ENCODE measurements around the gene KLK1. TPM values are rescaled to one million over a fixed set of nuclear protein-coding genes. Genes with fewer than 3 reads are reported as not detected.

Gene KLK1
- total and polyA plus RNA-seq, 2 of the 13 experiments (the other 11 are each of a cell fraction or from before 2014, with no cell fraction given), result not detected

DNA sequence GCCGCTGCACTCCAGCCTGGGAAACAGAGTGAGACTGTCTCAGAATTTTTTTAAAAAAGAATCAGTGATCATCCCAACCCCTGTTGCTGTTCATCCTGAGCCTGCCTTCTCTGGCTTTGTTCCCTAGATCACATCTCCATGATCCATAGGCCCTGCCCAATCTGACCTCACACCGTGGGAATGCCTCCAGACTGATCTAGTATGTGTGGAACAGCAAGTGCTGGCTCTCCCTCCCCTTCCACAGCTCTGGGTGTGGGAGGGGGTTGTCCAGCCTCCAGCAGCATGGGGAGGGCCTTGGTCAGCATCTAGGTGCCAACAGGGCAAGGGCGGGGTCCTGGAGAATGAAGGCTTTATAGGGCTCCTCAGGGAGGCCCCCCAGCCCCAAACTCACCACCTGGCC lies 49.5 kb upstream of the KLK1 start, which contains the start of gene KLK2 (continued):
- no peak for TF ChIP-seq ZBTB37 (CRISPR knock-in tag; IDR thresholded peaks at IDR 0.05)

GRCh38 chr19:50870417-50871089 lies 47.0 kb upstream of the KLK1 start:
- in situ Hi-C loops (cut with HindIII; ENCODE audit: extremely low pct_ligation_motif_present, low pct_unique_long_range_greater_than_20kb), result no loop called here
- no peaks in the 10 kb centered on the region for H4K20me1 ChIP-seq (ENCODE audit: insufficient read depth, low read length)
- DNase-seq (ENCODE audit: low spot score), result peak; percentile 12
- CTCF ChIA-PET (ENCODE audit: low intra/inter-chr PET ratio, low total read pairs), result no interaction called here
- FAIRE-seq, result no peak
- POLR2A ChIA-PET, result interaction anchor here (1.2 kb wide), 1 partner anchor 66 kb away, joined by 3 read pairs; no protein-coding TSS in a partner anchor
- no peaks in the 10 kb centered on the region for H3K4me1 ChIP-seq (ENCODE audit: insufficient read depth, low read length)
- peak overlapping the region in 1 of 3 experiments; percentile 5; a peak in 1 of 6 replicates for H3K4me3 ChIP-seq (replicated peaks in 1 of 3; ENCODE audit: insufficient read depth in 1 of 3, low read depth in 2 of 3, low read length in 3 of 3)
- ATAC-seq, result peak; percentile 59
- H3K27me3 ChIP-seq (ENCODE audit: control insufficient read depth in 1 of 2, insufficient read depth in 2 of 2, low read length in 2 of 2), result peaks cover 5 to 27% of the 10 kb centered on the region in 2 experiments; a peak in 4 of 5 replicates
- no peaks in the 10 kb centered on the region for H3K36me3 ChIP-seq (replicated peaks in 1 of 2; ENCODE audit: control insufficient read depth in 1 of 2, insufficient read depth in 2 of 2, low read length in 2 of 2)
- intact Hi-C loops (cut with micrococcal nuclease; ENCODE audit: unreplicated experiment), result no loop called here
- H2AFZ ChIP-seq (ENCODE audit: low read length), result no peak overlapping the region
- H3K79me2 ChIP-seq (ENCODE audit: insufficient read depth, low read length), result no peaks in the 10 kb centered on the region
- H3K9me3 ChIP-seq (ENCODE audit: low read length), result no peaks in the 10 kb centered on the region
- H3K27ac ChIP-seq (ENCODE audit: extremely low read length, insufficient read depth, low read length), result no peak overlapping the region
- peak overlapping the region; percentile 35; the same call in 1 of the 2 replicates for H3K4me2 ChIP-seq (ENCODE audit: low read depth, low read length)
- no peak overlapping the region for H3K9ac ChIP-seq (ENCODE audit: insufficient read depth, low read depth, low read length)
- no TSS peak for BruUV-seq (replicated peaks)
- WGBS (ENCODE audit: low lambda C conversion rate), result 34% methylated on average over 19 of the region's 26 CpGs
- TF ChIP-seq, protein P1, sequence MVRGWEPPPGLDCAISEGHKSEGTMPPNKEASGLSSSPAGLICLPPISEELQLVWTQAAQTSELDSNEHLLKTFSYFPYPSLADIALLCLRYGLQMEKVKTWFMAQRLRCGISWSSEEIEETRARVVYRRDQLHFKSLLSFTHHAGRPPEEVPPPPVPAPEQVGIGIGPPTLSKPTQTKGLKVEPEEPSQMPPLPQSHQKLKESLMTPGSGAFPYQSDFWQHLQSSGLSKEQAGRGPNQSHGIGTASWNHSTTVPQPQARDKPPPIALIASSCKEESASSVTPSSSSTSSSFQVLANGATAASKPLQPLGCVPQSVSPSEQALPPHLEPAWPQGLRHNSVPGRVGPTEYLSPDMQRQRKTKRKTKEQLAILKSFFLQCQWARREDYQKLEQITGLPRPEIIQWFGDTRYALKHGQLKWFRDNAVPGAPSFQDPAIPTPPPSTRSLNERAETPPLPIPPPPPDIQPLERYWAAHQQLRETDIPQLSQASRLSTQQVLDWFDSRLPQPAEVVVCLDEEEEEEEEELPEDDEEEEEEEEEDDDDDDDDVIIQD (CRISPR knock-in tag; IDR thresholded peaks at IDR 0.05; ENCODE audit: low read depth), result no peak
- TF ChIP-seq BHLHE40 (IDR thresholded peaks at IDR 0.05; ENCODE audit: low read length) (no peak), KAT8 (CRISPR knock-in tag; IDR thresholded peaks at IDR 0.05) (peak; percentile 61; the same call in 1 of the 2 replicates), ZNF432 (CRISPR knock-in tag; IDR thresholded peaks at IDR 0.05; ENCODE audit: borderline replicate concordance) (no peak), PLRG1 (conservative IDR thresholded peaks at IDR 0.05) (no peak), THAP11 (CRISPR knock-in tag; IDR thresholded peaks at IDR 0.05) (peak; percentile 43), ARNT2 (CRISPR knock-in tag; IDR thresholded peaks at IDR 0.05; ENCODE audit: low read depth) (no peak), ZBTB21 (CRISPR knock-in tag; IDR thresholded peaks at IDR 0.05) (0 out of 2 replicates have a peak, but pooled peaks have one; percentile 62), POGZ (CRISPR knock-in tag; IDR thresholded peaks at IDR 0.05) (peak; percentile 26; the same call in 1 of the 2 replicates), RFX5 (IDR thresholded peaks at IDR 0.05; ENCODE audit: low read depth, low read length) (no peak), JDP2 (CRISPR knock-in tag; IDR thresholded peaks at IDR 0.05; ENCODE audit: borderline replicate concordance) (no peak), XBP1 (CRISPR knock-in tag; IDR thresholded peaks at IDR 0.05) (no peak)
- TF ChIP-seq, protein P2, sequence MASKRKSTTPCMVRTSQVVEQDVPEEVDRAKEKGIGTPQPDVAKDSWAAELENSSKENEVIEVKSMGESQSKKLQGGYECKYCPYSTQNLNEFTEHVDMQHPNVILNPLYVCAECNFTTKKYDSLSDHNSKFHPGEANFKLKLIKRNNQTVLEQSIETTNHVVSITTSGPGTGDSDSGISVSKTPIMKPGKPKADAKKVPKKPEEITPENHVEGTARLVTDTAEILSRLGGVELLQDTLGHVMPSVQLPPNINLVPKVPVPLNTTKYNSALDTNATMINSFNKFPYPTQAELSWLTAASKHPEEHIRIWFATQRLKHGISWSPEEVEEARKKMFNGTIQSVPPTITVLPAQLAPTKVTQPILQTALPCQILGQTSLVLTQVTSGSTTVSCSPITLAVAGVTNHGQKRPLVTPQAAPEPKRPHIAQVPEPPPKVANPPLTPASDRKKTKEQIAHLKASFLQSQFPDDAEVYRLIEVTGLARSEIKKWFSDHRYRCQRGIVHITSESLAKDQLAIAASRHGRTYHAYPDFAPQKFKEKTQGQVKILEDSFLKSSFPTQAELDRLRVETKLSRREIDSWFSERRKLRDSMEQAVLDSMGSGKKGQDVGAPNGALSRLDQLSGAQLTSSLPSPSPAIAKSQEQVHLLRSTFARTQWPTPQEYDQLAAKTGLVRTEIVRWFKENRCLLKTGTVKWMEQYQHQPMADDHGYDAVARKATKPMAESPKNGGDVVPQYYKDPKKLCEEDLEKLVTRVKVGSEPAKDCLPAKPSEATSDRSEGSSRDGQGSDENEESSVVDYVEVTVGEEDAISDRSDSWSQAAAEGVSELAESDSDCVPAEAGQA (IDR thresholded peaks at IDR 0.05; ENCODE audit: low read depth), result peak; percentile 78
- TF ChIP-seq, protein P2 (CRISPR knock-in tag; IDR thresholded peaks at IDR 0.05; ENCODE audit: borderline replicate concordance), result no peak

All from HepG2 (cell line).